Naive thymus-derived CD4-positive, alpha-beta T cell (primary cell): ENCODE results near the gene PRAF2. TPM values are rescaled to one million over a fixed set of nuclear protein-coding genes. Genes with fewer than 3 reads are reported as not detected.

Source experiments
- ATAC-seq: fragments of 150-1000 bp; cut with Tn5 transposase; 2 replicates; pipeline ENCODE4 v1.10.0; 2021; ENCODE audit warnings: mild to moderate bottlenecking, moderate library complexity
- CTCF ChIA-PET: fragments of 350-600 bp; sonication (Branson Sonifier 250); formaldehyde crosslinking; loops from one replicate; lab custom pipeline; 2021; ENCODE audit warnings: antibody characterized with exemption; lab: Charles Lee
- POLR2A ChIA-PET: fragments of 350-600 bp; sonication (Branson Sonifier 250); formaldehyde crosslinking; loops from one replicate; lab custom pipeline; 2021; ENCODE audit warnings: antibody characterized with exemption, inconsistent platforms; lab: Charles Lee
- DNase-seq, 9 donors: peaks; one replicate each; pipeline versions ENCODE4 v3.0.0 to v3.0.0-alpha.2; 2020 to 2022; ENCODE audit warnings: mixed read lengths in 1 of 9
- H3K27ac ChIP-seq: one replicate; pipeline ENCODE4 v1.7.0; 2013; ENCODE audit warnings: mild to moderate bottlenecking, low read depth, low read length, moderate library complexity
- H3K27me3 ChIP-seq, 2 donors: one replicate each; pipeline ENCODE4 v1.7.0; 2013; ENCODE audit warnings: low read length in 2 of 2, mild to moderate bottlenecking in 2 of 2, moderate library complexity in 2 of 2; ENCODE audit not compliant: control insufficient read depth in 2 of 2, insufficient read depth in 2 of 2
- H3K36me3 ChIP-seq, 3 experiments: 1 replicate in 2 of 3; 2 replicates in 1 of 3; pipeline ENCODE4 v1.7.0; 2013; ENCODE audit warnings: low read length in 3 of 3, mild to moderate bottlenecking in 3 of 3, moderate library complexity in 1 of 3; ENCODE audit not compliant: insufficient read depth in 3 of 3, control insufficient read depth in 2 of 3
- H3K4me1 ChIP-seq, 2 donors: one replicate each; pipeline ENCODE4 v1.7.0; 2013; ENCODE audit warnings: low read length in 2 of 2, mild to moderate bottlenecking in 2 of 2, moderate library complexity in 1 of 2; ENCODE audit not compliant: control insufficient read depth in 2 of 2, insufficient read depth in 2 of 2
- H3K4me3 ChIP-seq: 2 replicates; pipeline ENCODE4 v1.7.0; 2013; ENCODE audit warnings: mild to moderate bottlenecking, low read length
- H3K9me3 ChIP-seq, 3 experiments: 1 replicate in 2 of 3; 2 replicates in 1 of 3; pipeline ENCODE4 v1.7.0; 2013; ENCODE audit warnings: low read length in 3 of 3; ENCODE audit not compliant: control insufficient read depth in 2 of 3
- H3K27ac Mint-ChIP-seq, 9 donors: one replicate each; pipeline ENCODE4 v1.8.0; 2020 to 2022; ENCODE audit warnings: mixed read lengths in 9 of 9, mild to moderate bottlenecking in 8 of 9, moderate library complexity in 5 of 9, inconsistent platforms in 2 of 9
- H3K27me3 Mint-ChIP-seq, 5 donors: one replicate each; pipeline ENCODE4 v1.8.0; 2021 to 2022; ENCODE audit warnings: mixed read lengths in 5 of 5, mild to moderate bottlenecking in 1 of 5
- H3K36me3 Mint-ChIP-seq, 5 donors: one replicate each; pipeline ENCODE4 v1.8.0; 2020 to 2022; ENCODE audit warnings: mixed read lengths in 5 of 5, mild to moderate bottlenecking in 3 of 5, inconsistent platforms in 1 of 5
- H3K4me1 Mint-ChIP-seq, 7 donors: one replicate each; pipeline ENCODE4 v1.8.0; 2020 to 2022; ENCODE audit warnings: mixed read lengths in 7 of 7, mild to moderate bottlenecking in 3 of 7, inconsistent platforms in 1 of 7
- H3K4me3 Mint-ChIP-seq, 10 donors: one replicate each; pipeline ENCODE4 v1.8.0; 2020 to 2022; ENCODE audit warnings: mild to moderate bottlenecking in 10 of 10, mixed read lengths in 10 of 10, moderate library complexity in 6 of 10, inconsistent platforms in 2 of 10
- H3K9me3 Mint-ChIP-seq, 11 donors: one replicate each; pipeline ENCODE4 v1.8.0; 2020 to 2022; ENCODE audit warnings: mixed read lengths in 11 of 11, mild to moderate bottlenecking in 4 of 11, inconsistent platforms in 1 of 11, moderate library complexity in 1 of 11
- intact Hi-C, 2 donors: fragments of 100-400 bp; cut with micrococcal nuclease; formaldehyde crosslinking; loops; one replicate each; pipeline ENCODE4 v1.15.1; 2023
- polyA plus RNA-seq, 2 donors: library from polyadenylated mRNA; unstranded; fragments of 300-500 nt; fragmentation: Illumina TruSeq; gene quantifications; one replicate each; pipeline ENCODE4 v1.2.3, GENCODE V29; 2021
- total RNA-seq, 6 experiments: library from RNA in 5 of 6; stranded (reverse) in 5 of 6; gene quantifications; 1 replicate in 5 of 6; 2 replicates in 1 of 6; pipeline ENCODE4 v1.2.3 and lab custom pipeline; 2021 to 2026

PRAF2 gene
- total and polyA plus RNA-seq, 7 experiments from 2014 or later, result 15.9 to 56.4 (median 24.8) TPM

DNA sequence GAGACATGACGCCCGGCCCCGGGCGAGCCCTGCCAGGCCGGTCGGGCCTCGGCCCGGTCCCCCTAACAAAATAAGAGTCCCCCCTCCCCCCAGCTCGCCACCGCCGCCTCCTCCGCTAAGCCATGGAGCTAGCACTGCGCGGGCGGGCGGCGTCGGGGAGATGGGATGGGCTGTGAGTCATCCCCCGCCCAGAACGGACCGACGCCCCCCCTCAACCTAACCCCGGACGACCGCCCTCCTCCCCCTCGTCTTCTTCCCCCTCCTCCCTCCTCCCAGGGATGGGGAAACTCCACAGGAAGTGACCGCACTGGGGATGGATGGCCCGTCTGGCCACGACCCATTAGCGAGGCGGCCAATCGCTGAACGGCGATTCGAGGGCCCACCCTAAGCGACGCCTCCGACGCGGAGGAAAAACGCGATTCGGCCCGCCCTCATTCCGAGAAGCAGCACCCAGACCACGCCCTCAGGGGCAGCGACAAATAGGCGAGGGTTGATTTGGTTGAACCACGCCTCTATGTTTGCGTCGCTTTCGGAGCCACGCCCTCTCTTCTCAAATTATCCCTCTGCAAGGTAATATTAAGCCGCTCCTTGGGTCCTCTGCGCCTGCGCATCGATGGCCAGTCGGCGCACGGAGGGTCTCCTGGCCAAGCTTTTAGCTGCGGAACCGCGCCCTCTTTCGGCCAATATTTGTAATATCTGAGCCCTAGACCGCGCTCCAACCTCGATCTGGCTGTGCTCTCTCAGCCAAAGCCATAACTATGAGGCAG, 30.4 kb downstream of the PRAF2 start, which contains the start of gene TFE3:
TSS of gene TFE3 (minus strand) at position 138 of the 767 bp plus-strand sequence. CDS start at position 7, 131 bp downstream.
- ChIA-PET POLR2A (interaction anchor here (1.1 to 2.4 kb wide), 8 partner anchors 10 to 469 kb away, joined by 3 to 14 read pairs (median 8); partner anchors contain the start of genes GRIPAP1, KCND1, OTUD5 and RBM3), CTCF (no interaction called here)
- H3K4me3 ChIP-seq, result peak within 1 kb of the TSS; percentile 54
- Mint-ChIP-seq H3K4me1 (peaks cover 18 to 40% (median 31%) of the 10 kb centered on the region in 7 donors), H3K4me3 (peak within 1 kb of the TSS; percentile 78 to 95 (median 89)), H3K9me3 (peaks cover 0 to 2% (median 0%) of the 10 kb centered on the region in 11 donors), H3K27me3 (no peaks in the 10 kb centered on the region), H3K27ac (peak within 1 kb of the TSS; percentile 80 to 96 (median 96)), H3K36me3 (peaks cover 0 to 6% (median 0%) of the 10 kb centered on the region in 5 donors)
- no peaks in the 10 kb centered on the region for H3K9me3 ChIP-seq
- DNase-seq (peak; percentile 77 to 96 (median 91)), ATAC-seq (peak; percentile 93)
- H3K4me1 ChIP-seq, result peaks cover 5 to 21% of the 10 kb centered on the region in 2 donors
- H3K27ac ChIP-seq, result peak within 1 kb of the TSS; percentile 96
- H3K36me3 ChIP-seq, result peaks cover 0 to 16% (median 2%) of the 10 kb centered on the region in 3 experiments
- intact Hi-C loops, result loop anchor here (1.0 to 5.0 kb wide), 24 partner anchors 10 to 567 kb away; partner anchors contain the start of genes GRIPAP1 (in 2 of the 2), HDAC6 (in 2 of the 2), PPP1R3F (in 2 of the 2) and PRAF2 (in 2 of the 2)
- no peaks in the 10 kb centered on the region for H3K27me3 ChIP-seq

DNA sequence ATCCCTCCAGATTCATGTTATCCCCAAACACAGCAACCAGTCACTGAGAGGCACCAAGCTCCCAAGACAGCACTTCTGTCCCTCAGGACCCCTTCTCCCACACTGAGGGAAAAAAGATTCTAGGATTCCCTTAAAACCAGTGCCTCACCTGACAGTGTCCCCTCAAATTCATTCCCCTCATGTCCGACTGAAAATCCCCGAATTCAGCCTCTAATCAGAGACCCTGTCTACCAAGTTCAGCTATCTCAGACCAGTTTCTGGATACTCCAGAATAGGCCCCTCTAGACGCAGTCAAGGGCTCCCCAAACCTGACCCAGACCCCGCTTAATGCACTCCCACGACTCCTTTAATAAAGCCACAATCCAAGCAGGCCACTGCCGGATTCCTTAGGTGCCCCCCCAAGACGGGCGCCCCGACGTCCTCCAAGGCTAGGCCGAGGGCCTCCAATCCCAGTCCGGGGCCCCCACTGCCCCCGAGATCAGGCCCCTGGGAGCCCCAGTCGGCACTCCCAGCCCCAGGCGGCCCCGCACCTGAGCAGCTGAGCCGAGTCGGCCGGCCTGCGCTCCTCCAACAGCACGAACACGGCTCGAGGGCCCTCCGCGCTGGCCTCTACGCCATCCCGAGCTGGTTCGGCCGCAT, 31.1 kb downstream of the PRAF2 start:
- intact Hi-C loops, result loop anchor here (1.0 to 5.0 kb wide), 24 partner anchors 11 to 566 kb away; partner anchors contain the start of genes GRIPAP1 (in 2 of the 2), HDAC6 (in 2 of the 2), PPP1R3F (in 2 of the 2) and PRAF2 (in 2 of the 2)
- Mint-ChIP-seq H3K36me3 (peaks cover 0 to 9% (median 4%) of the 10 kb centered on the region in 5 donors), H3K27ac (peak overlapping the region; percentile 80 to 96 (median 93)), H3K4me3 (peak overlapping the region; percentile 78 to 95 (median 89)), H3K27me3 (no peaks in the 10 kb centered on the region), H3K9me3 (peaks cover 0 to 2% (median 0%) of the 10 kb centered on the region in 11 donors), H3K4me1 (peaks cover 18 to 40% (median 31%) of the 10 kb centered on the region in 7 donors)
- ChIA-PET POLR2A (interaction anchor here (0.5 to 2.4 kb wide), 9 partner anchors 10 to 468 kb away, joined by 3 to 14 read pairs (median 7); partner anchors contain the start of genes GRIPAP1, HDAC6, OTUD5 and RBM3), CTCF (no interaction called here)
- H3K9me3 ChIP-seq, result no peaks in the 10 kb centered on the region
- ATAC-seq (no peak), DNase-seq (peak in 3 of 9 donors; percentile 4 to 11 (median 10))
- H3K36me3 ChIP-seq, result peaks cover 0 to 23% (median 9%) of the 10 kb centered on the region in 3 experiments
- H3K27ac ChIP-seq, result peak overlapping the region; percentile 96
- peak overlapping the region; percentile 54 for H3K4me3 ChIP-seq
- H3K27me3 ChIP-seq, result no peaks in the 10 kb centered on the region
- H3K4me1 ChIP-seq, result peaks cover 5 to 21% of the 10 kb centered on the region in 2 donors

- Histone ChIP-seq H3K9me3 (no peaks in the 10 kb centered on the region), H3K36me3 (peaks cover 0 to 27% (median 9%) of the 10 kb centered on the region in 3 experiments), H3K4me1 (peaks cover 5 to 21% of the 10 kb centered on the region in 2 donors), H3K27ac (peak overlapping the region; percentile 96), H3K4me3 (peak overlapping the region; percentile 54), H3K27me3 (no peaks in the 10 kb centered on the region)
- Mint-ChIP-seq H3K27me3 (no peaks in the 10 kb centered on the region), H3K4me1 (peaks cover 18 to 40% (median 31%) of the 10 kb centered on the region in 7 donors), H3K9me3 (no peaks in the 10 kb centered on the region), H3K36me3 (peaks cover 0 to 11% (median 5%) of the 10 kb centered on the region in 5 donors), H3K4me3 (peak overlapping the region; percentile 78 to 95 (median 89)), H3K27ac (peak overlapping the region; percentile 80 to 96 (median 93))
- ChIA-PET POLR2A (interaction anchor here (0.5 to 2.4 kb wide), 9 partner anchors 25 to 467 kb away, joined by 3 to 14 read pairs (median 7); partner anchors contain the start of genes GRIPAP1, HDAC6, OTUD5 and RBM3), CTCF (no interaction called here)
- DNase-seq (peak in 4 of 9 donors; percentile 3 to 21 (median 10)), ATAC-seq (no peak)
- intact Hi-C loops, result loop anchor here in 1 of 2 donors (2.0 to 5.0 kb wide), 5 partner anchors 33 to 521 kb away; partner anchors contain the start of genes EBP, PPP1R3F and PRAF2
Observed at GRCh38 chrX:49041744-49042580, 31.8 kb downstream of the PRAF2 start.

DNA sequence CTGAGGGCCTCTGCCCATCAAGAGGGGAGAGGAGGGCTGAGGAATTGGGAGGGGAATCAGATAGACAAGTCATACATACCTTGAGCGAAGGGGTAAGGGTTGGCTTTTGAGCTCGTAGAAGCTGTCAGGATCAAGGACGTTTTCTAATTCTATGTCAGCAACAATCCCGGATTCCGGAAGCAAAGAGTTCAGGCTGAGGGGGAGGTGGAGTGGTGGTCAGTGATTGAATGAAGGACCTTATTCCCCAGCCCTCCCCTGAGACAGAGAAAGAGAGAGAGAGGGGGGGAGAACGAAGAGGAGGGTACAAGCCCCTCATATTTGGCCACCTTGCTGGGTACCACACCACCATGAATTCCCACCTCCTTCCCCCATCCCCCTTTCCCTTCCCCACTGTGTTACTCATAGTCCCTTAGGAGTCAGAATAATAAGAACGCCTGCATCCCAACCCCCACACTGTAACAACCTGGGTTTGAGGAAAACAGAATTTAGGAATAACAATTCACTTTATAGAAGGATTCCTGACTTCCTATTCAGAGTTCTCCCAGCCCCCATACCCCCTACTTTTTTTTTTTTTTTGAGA, 33.3 kb downstream of the PRAF2 start:
- Mint-ChIP-seq H3K36me3 (peaks cover 0 to 11% (median 5%) of the 10 kb centered on the region in 5 donors), H3K27ac (peak overlapping the region in 6 of 9 donors; percentile 15 to 89 (median 73)), H3K4me3 (peak overlapping the region in 7 of 10 donors; percentile 10 to 86 (median 27)), H3K4me1 (peaks cover 18 to 40% (median 31%) of the 10 kb centered on the region in 7 donors), H3K9me3 (no peaks in the 10 kb centered on the region), H3K27me3 (no peaks in the 10 kb centered on the region)
- ChIA-PET POLR2A (interaction anchor here (1.0 kb wide), 1 partner anchor 124 kb away, joined by 3 read pairs; no protein-coding TSS in a partner anchor), CTCF (no interaction called here)
- ATAC-seq, result no peak
- DNase-seq, result no peak
- Histone ChIP-seq H3K27ac (no peak overlapping the region), H3K36me3 (peaks cover 0 to 27% (median 9%) of the 10 kb centered on the region in 3 experiments), H3K27me3 (no peaks in the 10 kb centered on the region), H3K9me3 (no peaks in the 10 kb centered on the region), H3K4me3 (no peak overlapping the region), H3K4me1 (peaks cover 5 to 21% of the 10 kb centered on the region in 2 donors)
- intact Hi-C loops, result loop anchor here in 1 of 2 donors (5.0 kb wide), 1 partner anchor 62 kb away; no protein-coding TSS in a partner anchor

GRCh38 chrX:49039598-49040375, 34.0 kb downstream of the PRAF2 start:
- peak overlapping the region in 7 of 10 donors; percentile 10 to 86 (median 27) for H3K4me3 Mint-ChIP-seq

More at GRCh38 chrX:49039598-49040375, 34.0 kb downstream of the PRAF2 start:
- H3K27me3 Mint-ChIP-seq, result no peaks in the 10 kb centered on the region
- H3K27ac Mint-ChIP-seq, result peak overlapping the region in 6 of 9 donors; percentile 15 to 80 (median 73)
- peaks cover 0 to 11% (median 5%) of the 10 kb centered on the region in 5 donors for H3K36me3 Mint-ChIP-seq
- ChIA-PET POLR2A (interaction anchor here (0.5 to 1.0 kb wide), 4 partner anchors 81 to 145 kb away, joined by 3 to 4 read pairs (median 3); no protein-coding TSS in a partner anchor), CTCF (no interaction called here)
- intact Hi-C loops, result loop anchor here in 1 of 2 donors (5.0 kb wide), 1 partner anchor 63 kb away; no protein-coding TSS in a partner anchor
- Histone ChIP-seq H3K27ac (no peak overlapping the region), H3K9me3 (no peaks in the 10 kb centered on the region), H3K4me1 (peaks cover 5 to 21% of the 10 kb centered on the region in 2 donors), H3K4me3 (no peak overlapping the region), H3K36me3 (peaks cover 0 to 28% (median 9%) of the 10 kb centered on the region in 3 experiments), H3K27me3 (no peaks in the 10 kb centered on the region)
- H3K4me1 Mint-ChIP-seq, result peaks cover 18 to 40% (median 31%) of the 10 kb centered on the region in 7 donors
- DNase-seq, result peak in 6 of 9 donors; percentile 4 to 36 (median 12)
- H3K9me3 Mint-ChIP-seq, result no peaks in the 10 kb centered on the region
- ATAC-seq, result no peak
